Loucy (cell line): ENCODE results near the gene FTO.

Experiments used
- H2AFZ ChIP-seq: fragments of 200-600 bp; sonication (generic); 2 replicates; pipeline ENCODE4 v1.6.0; 2016; ENCODE audit warnings: antibody characterized with exemption, mild to moderate bottlenecking, low read length, moderate library complexity
- H3F3A ChIP-seq: fragments of 200-600 bp; 2 replicates; pipeline ENCODE4 v1.6.0; 2016; ENCODE audit warnings: antibody characterized with exemption, low read depth, mild to moderate bottlenecking
- H3K27me3 ChIP-seq: fragments of 200-600 bp; sonication (generic); 2 replicates; pipeline ENCODE4 v1.6.1; 2014; ENCODE audit warnings: low read length, mild to moderate bottlenecking; ENCODE audit not compliant: insufficient read depth, poor library complexity, severe bottlenecking
- H3K36me3 ChIP-seq: fragments of 200-600 bp; sonication (generic); 2 replicates; pipeline ENCODE4 v1.6.1; 2016; ENCODE audit warnings: low read length; ENCODE audit not compliant: insufficient read depth
- H3K4me1 ChIP-seq: fragments of 200-600 bp; sonication (generic); 2 replicates; pipeline ENCODE4 v1.5.1; 2014; ENCODE audit warnings: low read length, mild to moderate bottlenecking; ENCODE audit not compliant: insufficient read depth, poor library complexity, severe bottlenecking
- H3K4me2 ChIP-seq: fragments of 200-600 bp; sonication (generic); 2 replicates; pipeline ENCODE4 v1.6.0; 2014; ENCODE audit warnings: antibody characterized with exemption, low read length, low read depth, mild to moderate bottlenecking; ENCODE audit not compliant: poor library complexity, severe bottlenecking
- H3K4me3 ChIP-seq: fragments of 200-600 bp; sonication (generic); 2 replicates; pipeline ENCODE4 v1.5.1; 2014; ENCODE audit warnings: low read length, mild to moderate bottlenecking, mixed read lengths; ENCODE audit not compliant: poor library complexity, severe bottlenecking
- H3K79me2 ChIP-seq: fragments of 200-600 bp; sonication (generic); 2 replicates; pipeline ENCODE4 v1.6.1; 2014; ENCODE audit warnings: low read length; ENCODE audit not compliant: insufficient read depth
- H3K9ac ChIP-seq: fragments of 200-600 bp; sonication (generic); 2 replicates; pipeline ENCODE4 v1.6.0; 2014; ENCODE audit warnings: mild to moderate bottlenecking, low read depth, low read length, moderate library complexity; ENCODE audit not compliant: poor library complexity, severe bottlenecking
- H3K9me2 ChIP-seq: fragments of 200-600 bp; sonication (generic); replicated peaks from 2 replicates; pipeline ENCODE4 v1.6.1; 2016; ENCODE audit warnings: low read depth, low read length, mixed read lengths
- H3K9me3 ChIP-seq: fragments of 200-600 bp; sonication (generic); 2 replicates; pipeline ENCODE4 v1.6.1; 2014; ENCODE audit warnings: mild to moderate bottlenecking, antibody characterized with exemption, low read length, low read depth; ENCODE audit not compliant: insufficient read depth
- H4K20me1 ChIP-seq: fragments of 200-600 bp; sonication (generic); 2 replicates; pipeline ENCODE4 v1.6.0; 2014; ENCODE audit warnings: antibody characterized with exemption, low read length, mild to moderate bottlenecking; ENCODE audit not compliant: insufficient read depth, poor library complexity, severe bottlenecking
- CTCF ChIP-seq: fragments of 200-600 bp; sonication (generic); conservative IDR thresholded peaks from 2 replicates; pipeline ENCODE4 v1.5.1; 2014; ENCODE audit warnings: mild to moderate bottlenecking, antibody characterized with exemption, low read length
- EZH2phosphoT487 ChIP-seq: fragments of 200-600 bp; IDR thresholded peaks from 2 replicates; pipeline ENCODE4 v1.6.1; 2018; ENCODE audit warnings: antibody characterized with exemption, mild to moderate bottlenecking, moderate library complexity, borderline replicate concordance

Gene FTO

GRCh38 chr16:53704445-53704813, 473 bp downstream of the FTO start:
- Histone ChIP-seq H3K9ac (peak overlapping the region; percentile 72), H3F3A (no peaks in the 10 kb centered on the region; the same call in 1 of the 2 replicates), H3K4me1 (peaks cover 31% of the 10 kb centered on the region), H3K79me2 (peaks cover 51% of the 10 kb centered on the region), H2AFZ (peak overlapping the region; percentile 77), H3K4me2 (peak overlapping the region; percentile 88), H3K36me3 (no peaks in the 10 kb centered on the region), H3K4me3 (peak overlapping the region; percentile 87), H3K9me2 (no peaks in the 10 kb centered on the region), H3K27me3 (no peaks in the 10 kb centered on the region), H3K9me3 (no peaks in the 10 kb centered on the region), H4K20me1 (no peaks in the 10 kb centered on the region)
- TF ChIP-seq CTCF (no peak), EZH2phosphoT487 (no peak)

- H2AFZ ChIP-seq: no peak overlapping the region
- peak overlapping the region; percentile 88 for H3K4me2 ChIP-seq
- no peaks in the 10 kb centered on the region for H4K20me1 ChIP-seq
- H3K36me3 ChIP-seq: no peaks in the 10 kb centered on the region
- no peak for TF ChIP-seq EZH2phosphoT487
- TF ChIP-seq CTCF: no peak
- peaks cover 63% of the 10 kb centered on the region for H3K79me2 ChIP-seq
- no peaks in the 10 kb centered on the region for H3K9me3 ChIP-seq
- no peaks in the 10 kb centered on the region for H3F3A ChIP-seq
- H3K9me2 ChIP-seq: no peaks in the 10 kb centered on the region
- peak overlapping the region; percentile 87 for H3K4me3 ChIP-seq
- no peaks in the 10 kb centered on the region for H3K27me3 ChIP-seq
- peaks cover 36% of the 10 kb centered on the region for H3K4me1 ChIP-seq
- no peak overlapping the region for H3K9ac ChIP-seq
Observed at GRCh38 chr16:53707671-53708070, 3.7 kb downstream of the FTO start.

GRCh38 chr16:53708490-53708889, 4.5 kb downstream of the FTO start:
- H3K27me3 ChIP-seq: no peaks in the 10 kb centered on the region
- H3K4me2 ChIP-seq: peak overlapping the region; percentile 88
- no peaks in the 10 kb centered on the region for H4K20me1 ChIP-seq
- no peak overlapping the region for H3K4me3 ChIP-seq
- H3K4me1 ChIP-seq: peaks cover 39% of the 10 kb centered on the region
- no peaks in the 10 kb centered on the region for H3K9me2 ChIP-seq
- no peaks in the 10 kb centered on the region for H3K36me3 ChIP-seq
- no peaks in the 10 kb centered on the region for H3K9me3 ChIP-seq
- no peaks in the 10 kb centered on the region for H3F3A ChIP-seq
- H2AFZ ChIP-seq: no peak overlapping the region
- H3K79me2 ChIP-seq: peaks cover 67% of the 10 kb centered on the region
- TF ChIP-seq EZH2phosphoT487: no peak
- no peak for TF ChIP-seq CTCF
- H3K9ac ChIP-seq: no peak overlapping the region
